Activated CD4-positive, CD25-positive, alpha-beta regulatory T cell (primary cell): ENCODE measurements around the gene FCHSD2.
"Not testable (repeated sequence)": the region's sequence is repeated elsewhere in the genome, so short reads cannot be mapped to it uniquely, and the experiment has no call there.

ENCODE experiments used
- DNase-seq, 4 experiments: peaks; one replicate each; lab custom pipeline; 2025; lab: John Stamatoyannopoulos, UW

Gene FCHSD2

DNA sequence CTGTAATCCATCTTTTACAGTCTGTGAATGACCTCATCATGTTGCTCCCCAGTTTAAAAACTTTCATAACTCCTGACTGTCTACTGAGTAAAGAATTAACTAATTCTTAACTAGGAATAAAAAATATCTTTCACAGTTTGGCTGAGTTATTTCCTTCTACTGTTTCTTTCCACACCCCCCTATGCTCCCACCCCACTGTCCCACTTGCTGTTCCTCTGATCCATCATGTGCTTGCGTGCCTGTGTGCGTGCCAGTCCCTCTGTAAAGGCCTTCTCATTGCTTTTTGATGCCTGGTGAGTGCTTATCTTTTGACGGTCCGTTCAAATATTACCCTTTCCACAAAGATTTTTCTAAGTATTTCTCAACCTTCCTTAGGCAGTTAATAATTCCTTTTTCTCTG, 272.3 kb downstream of the FCHSD2 start:
- DNase-seq: no peak

DNA sequence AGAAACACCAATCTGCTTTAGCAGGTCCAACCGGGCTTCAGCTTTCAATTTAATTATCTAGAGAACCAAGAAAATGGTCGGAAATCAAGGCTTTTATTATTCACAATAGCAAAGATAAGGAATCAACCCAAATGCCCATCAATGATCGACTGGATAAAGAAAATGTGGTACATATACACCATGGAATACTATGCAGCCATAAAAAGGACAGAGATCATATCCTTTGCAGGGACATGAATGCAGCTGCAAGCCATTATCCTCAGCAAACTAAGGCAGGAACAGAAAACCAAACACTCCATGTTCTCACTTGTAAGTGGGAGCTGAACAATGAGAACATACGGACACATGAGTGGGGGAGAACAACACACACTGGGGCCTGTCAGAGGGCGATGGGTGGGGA, 274.1 kb downstream of the FCHSD2 start:
- DNase-seq: no peak

DNA sequence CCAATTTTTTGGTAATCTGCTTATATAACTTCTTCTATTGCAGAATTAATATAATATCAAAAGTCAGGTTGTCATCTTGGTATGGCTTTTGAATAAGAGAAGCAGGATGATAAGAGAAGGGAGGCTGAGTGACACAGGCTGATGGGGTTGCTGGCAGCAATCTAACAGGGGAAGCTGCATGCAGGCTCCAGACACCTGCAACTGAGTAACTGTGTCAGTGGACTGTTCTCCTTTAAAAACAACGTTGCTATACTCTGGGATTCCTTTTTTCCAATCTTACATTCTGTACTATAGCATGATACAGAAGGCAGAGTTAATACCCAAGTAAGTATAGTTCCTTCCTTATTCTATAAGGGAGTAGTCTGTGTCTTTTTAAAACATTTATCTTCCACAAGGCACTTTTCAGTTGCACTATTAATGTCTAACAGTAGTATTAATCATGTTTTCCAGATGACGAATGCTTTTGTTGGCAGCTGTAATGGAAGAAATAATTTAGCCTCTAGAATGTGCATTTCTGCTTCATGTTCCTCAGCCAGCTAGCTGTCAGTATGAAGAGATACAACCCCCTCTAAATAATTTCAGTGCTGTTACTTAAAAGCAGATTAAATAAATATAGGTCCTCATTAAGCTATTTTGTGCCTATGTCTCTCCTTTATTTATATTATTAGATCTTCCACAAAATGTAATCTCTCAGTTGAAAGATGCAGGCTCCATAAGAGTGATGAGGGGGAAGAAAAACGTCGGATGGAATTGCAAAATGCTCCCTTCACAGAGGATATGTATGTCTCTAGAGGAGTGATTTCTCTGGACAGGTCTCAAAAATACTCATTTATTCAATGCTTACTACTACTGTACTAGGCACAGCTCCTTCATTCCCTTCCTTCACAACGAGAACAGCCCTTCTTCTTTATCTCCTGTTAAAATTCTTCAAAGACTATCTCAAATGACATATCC, 277.1 kb downstream of the FCHSD2 start:
- no peak for DNase-seq

DNA sequence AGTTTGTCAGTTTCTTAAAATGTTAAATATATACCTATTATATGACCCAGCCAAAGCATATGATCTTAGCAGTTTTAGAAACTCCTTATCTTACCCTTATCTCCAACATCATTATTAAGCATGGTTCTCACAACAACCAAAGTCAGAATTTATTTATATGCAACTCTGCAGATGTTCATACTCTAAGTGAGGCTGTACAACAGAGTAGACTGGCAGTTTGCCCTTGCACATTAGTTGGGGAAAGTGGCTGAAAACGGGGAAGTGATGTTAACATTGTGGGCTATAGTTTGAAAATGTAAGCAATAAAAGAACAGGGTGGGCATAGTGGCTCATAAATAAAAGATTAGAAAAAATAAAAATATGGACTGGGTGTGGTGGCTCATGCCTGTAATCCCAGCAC, 278.2 kb downstream of the FCHSD2 start:
- no peak for DNase-seq

DNA sequence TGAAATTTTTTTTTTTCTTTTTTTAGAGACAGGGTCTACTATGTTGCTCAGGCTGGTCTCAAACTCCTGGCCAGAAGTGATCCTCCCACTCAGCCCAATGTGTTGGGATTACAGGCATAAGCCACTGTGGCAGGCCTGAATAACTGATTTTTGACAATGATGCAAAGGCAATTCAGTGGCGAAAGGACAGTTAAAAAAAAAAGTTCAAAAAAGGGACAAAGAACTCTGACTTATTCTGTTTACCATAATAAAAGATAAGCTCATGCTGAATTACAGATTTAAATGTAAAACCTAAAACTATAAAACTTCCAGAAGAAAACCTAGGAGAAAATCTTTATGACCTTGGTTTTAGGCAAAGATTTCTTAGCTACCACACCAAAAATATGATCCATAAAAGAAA, 279.0 kb downstream of the FCHSD2 start:
- DNase-seq: no peak

DNA sequence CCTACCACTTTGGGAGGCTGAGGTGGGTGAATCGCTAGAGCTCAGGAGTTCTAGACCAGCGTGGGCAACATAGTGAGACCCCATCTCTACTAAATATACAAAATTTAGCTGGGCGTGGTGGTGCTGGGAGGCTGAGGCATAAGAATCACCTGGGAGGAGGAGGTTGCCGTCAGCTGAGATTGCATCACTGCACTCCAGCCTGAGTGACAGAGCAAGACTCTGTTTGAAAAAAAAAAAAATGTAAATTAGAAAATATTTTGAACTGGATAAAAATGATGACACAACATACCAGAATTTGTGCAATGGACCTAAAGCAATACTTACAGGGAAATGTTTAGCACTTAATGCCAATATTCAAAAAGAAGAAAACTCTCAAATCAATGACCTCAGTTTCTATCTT, 281.5 kb downstream of the FCHSD2 start:
- DNase-seq: no peak

DNA sequence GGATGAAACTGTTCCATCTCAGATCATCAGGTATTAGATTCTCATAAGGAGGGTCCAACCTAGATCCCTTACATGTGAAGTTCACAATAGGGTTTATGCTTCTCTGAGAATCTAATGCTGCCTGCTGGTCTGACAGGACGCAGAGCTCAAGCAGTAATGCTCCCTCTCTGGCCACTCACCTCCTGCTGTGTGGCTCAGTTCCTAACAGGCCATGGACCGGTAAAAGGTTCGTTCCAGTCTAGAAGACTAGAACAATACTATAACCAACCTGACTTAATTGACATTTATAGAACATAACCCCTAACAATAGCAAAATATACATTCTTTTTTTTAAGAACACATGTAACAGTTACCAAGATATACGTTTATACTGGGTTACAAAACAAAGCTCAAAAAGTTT, 282.1 kb downstream of the FCHSD2 start:
- DNase-seq: no peak

DNA sequence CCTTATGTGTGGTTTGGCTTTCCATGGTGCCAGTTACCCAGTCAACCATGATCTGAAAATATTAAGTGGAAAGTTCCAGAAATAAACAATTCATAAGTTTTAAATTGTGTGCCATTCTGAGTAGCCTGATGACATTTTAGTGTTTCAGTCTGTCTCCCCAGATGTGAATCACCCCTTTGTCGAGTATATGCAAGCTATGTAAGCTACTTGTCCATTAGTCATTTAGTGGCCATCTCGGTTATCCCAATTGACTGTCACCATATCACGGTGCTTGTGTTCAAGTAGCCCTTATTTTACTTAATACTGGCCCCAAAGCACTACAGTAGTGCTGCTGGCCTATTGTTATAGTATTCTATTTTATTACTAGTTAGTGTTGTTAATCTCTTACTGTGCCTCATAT, 283.0 kb downstream of the FCHSD2 start:
- no peak for DNase-seq

DNA sequence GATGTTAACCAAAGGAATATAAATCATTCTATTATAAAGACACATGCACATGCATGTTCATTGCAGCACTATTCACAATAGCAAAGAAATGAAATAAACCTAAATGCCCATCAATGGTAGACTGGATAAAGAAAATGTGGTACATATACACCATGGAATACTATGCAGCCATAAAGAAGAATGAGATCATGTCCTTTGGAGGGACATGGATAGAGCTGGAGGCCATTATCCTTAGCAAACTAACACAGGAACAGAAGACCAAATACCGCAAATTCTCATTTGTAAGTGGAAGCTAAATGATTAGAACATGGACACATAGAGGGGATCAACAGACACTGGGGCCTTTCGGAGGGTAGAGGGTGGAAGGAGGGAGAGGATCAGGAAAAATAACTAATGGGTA, 283.9 kb downstream of the FCHSD2 start:
- not testable (repeated sequence) for DNase-seq

DNA sequence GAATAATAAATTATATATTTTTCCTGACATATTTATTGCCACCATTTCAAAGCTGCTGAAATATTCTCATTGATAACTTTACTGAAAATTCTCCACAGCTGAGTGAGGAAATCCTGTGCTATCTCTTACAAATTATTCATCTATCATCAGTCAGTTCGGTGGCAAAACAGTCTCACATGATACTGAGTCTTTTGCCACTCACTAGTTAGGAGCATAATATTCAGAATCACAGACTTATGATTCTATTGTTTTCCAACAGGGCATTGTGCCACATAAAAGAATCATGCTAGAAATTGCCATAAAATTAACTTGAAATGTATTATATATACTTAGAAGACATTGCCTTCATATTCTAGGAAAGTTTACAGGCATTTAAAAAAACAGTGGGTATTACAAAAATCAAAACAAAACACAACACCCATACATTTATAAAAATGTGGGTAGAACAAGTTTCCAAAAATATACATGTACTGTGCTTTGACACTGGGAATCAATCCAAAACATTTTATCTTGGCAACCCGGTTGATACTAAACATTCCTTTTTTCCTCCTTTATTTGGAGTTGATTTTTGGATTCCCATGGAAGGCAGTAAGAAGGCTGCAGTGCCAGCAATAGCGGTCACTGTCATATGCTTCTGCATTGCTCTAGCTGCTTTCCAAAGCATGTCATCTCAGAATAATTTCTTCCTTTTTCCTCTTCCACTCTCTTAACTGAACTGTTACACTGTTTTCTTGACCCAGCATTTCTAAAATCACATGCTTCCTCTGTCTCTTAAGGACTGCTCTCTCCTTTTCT, 285.4 kb downstream of the FCHSD2 start:
- DNase-seq: no peak

DNA sequence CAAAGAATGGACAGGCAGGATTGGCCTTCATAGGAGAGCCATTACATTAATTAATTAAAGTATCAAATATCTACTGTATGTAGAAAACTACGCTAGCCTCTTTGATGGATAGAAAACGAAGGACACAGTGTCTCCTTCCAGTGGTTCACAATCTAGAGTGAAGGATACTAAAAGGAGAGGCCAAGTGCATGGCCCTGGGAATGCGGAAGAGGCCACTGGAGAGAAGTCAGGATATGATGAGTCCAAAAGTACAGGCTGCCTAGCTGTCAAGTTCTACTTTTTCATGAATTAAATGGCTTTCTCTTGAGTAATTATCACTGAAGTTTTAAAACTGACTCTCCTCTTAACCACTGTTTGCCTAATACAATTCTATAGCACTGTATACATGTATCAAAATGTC, 286.1 kb downstream of the FCHSD2 start:
- DNase-seq: no peak

DNA sequence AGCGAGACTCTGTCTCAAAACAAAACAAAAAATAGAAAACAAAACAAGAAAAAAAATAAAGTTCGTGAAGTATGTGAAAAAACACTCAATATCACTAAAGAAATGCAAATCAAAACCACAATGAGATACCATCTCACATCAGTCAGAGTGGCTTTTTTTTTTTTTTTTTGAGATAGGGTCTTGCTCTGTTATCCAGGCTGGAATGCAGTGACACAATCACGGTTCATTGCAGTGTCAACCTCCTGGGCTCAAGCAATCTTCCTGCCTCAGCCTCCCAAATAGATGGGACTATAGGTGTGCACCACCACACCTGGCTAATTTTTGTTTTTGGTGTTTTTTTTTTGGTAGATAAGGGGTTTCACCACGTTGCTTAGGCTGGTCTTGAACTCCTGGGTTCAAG, 290.4 kb downstream of the FCHSD2 start:
- DNase-seq: no peak

DNA sequence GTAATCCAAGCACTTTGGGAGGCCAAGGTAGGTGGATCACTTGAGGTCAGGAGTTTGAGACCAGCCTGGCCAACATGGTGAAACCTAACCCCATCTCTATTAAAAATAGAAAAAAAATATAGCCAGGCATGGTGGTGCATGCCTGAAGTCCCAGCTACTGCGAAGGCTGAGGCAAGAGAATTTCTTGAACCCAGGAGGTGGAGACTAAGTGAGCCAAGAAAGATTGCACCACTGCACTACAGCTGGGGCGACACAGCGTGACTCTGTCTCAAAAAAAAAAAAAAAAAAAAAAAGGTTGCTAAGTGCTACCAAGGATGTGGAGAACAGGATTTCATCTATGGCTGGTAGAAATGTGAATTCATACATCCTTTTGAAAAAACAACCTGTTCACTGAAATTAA, 291.3 kb downstream of the FCHSD2 start:
- no peak for DNase-seq

DNA sequence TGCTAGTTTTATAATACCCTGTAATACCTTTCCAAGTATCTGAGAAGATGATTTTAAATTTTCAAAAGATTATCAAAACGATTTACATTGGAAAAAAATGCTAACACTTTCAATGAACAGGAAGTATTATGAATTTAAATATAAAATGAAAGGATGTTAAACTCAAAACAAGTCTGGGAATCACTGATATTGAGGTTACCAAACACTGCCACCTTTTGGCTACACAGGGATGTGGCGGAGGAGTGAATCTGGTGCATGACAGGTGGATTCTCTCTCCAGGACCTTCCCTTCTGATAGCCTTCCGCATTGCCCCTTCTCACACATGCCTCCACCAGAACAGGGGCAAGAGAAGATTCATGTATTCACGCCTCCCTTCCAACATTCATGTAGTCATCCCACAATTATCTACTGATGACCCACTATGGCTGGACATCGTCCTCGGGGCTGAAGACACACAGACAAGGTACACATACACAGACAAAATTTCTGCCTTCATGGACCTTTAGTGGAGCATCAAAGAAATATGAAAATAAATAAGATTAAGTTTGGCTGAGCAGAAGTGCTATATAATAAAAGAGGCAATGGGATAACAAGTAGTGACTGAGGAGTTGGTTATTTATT, 293.2 kb downstream of the FCHSD2 start:
- peak in 1 of 4 experiments; percentile 15 for DNase-seq

DNA sequence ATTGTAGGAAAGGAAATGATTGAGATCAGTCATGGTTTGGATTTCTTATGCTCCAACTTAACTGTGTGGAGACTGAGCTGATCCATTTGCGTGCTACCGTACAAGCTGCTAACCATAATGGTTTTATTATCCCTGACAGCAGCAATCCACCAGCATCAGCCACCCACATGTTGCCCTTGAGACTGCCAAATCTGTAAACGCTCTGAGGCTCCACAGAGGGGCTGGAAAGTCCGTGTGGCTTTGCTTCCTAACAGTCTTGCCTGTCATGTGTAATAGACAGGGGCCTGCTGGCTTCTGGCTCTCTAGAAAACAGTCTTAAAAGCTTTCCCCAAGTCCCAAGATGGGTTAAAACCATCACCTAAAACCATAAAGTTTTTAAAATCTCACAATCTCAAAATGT, 297.8 kb downstream of the FCHSD2 start:
- no peak for DNase-seq

DNA sequence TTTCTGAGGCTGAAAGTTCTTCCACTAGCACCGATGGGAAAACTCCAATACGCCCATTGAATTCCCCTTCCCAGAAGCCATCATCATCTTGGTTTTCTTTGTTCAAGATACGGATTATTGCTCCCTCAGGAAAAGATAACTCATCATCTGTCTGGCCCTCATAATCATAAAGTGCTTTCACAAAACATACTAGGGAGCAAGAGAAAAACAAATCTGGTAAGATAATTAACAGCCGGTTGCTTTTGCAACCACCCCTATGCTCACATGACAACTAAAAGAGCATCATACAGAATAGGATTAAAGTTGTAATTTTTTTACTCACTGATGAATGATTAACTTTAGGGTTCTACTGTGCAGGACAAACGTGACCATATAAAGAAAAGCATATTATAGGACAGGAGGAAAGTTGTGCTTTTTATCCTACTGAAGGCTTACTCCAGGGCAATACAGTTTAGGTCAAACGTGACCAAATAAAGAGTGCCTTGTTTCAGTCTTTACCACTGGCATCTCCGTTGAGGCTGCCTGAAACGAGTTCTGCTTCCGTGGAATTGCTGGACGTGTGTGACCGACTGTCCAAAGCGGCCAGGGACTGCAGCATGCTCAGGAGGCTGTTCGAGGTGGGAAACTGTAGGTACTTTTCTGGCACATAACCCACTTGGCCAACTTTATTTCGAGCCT, 299.3 kb downstream of the FCHSD2 start:
- DNase-seq: no peak

DNA sequence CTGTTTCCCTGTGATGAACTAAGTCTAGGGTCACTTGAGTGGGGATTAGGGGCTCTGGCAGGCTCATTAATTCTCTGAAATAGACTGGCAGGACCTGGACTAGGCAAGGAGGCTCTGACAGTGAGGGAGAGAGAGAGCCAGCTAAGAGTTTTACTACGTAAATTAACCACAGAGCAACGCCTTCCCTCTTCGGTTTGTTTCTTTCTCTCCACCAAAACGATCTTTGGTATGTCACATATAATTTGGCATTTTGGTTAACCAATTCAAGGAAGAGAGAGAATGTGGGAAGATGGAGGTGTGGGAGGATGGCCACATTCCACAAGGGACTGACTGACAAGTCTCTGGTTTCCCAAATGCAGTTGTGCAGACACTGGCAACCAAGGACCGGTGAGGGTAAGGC, 300.0 kb downstream of the FCHSD2 start:
- no peak for DNase-seq

DNA sequence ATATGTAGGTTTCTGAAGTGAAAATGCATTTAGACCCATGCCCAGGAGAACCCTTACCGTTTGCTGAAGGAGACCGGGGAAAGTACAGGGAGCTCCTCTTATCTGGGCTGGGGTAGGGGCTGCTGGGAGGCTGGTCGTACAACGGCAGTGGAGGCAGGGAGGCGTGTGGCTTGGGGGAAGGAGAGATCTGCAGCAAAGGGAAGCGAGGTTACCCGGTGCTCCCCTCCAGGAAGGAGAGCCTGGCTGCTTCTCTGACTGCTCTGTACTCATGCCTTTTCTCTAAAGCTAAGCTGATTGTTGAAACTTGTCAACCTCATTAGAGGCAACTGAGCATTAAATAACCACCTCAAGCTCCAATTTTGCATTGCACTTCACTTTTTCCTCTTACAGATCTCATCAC, 300.7 kb downstream of the FCHSD2 start:
- no peak for DNase-seq

DNA sequence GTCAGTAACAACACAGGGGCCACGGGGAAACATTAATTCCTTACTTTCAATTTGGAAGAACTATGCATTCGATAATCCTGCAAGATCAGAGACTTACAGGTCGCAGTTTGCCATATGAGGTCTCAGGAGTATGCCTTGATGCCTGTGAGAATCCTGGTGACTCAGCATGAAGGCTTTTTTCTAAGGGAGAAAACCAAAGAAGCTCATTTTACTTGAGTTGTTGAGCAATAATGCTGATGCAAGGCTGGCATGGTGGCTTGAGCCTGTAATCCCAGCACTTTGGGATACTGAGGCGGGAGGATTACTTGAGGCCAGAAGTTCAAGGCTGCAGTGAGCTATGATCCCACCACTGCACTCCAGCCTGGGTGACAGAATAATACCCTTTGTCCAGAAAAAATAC, 301.3 kb downstream of the FCHSD2 start:
- DNase-seq: no peak

DNA sequence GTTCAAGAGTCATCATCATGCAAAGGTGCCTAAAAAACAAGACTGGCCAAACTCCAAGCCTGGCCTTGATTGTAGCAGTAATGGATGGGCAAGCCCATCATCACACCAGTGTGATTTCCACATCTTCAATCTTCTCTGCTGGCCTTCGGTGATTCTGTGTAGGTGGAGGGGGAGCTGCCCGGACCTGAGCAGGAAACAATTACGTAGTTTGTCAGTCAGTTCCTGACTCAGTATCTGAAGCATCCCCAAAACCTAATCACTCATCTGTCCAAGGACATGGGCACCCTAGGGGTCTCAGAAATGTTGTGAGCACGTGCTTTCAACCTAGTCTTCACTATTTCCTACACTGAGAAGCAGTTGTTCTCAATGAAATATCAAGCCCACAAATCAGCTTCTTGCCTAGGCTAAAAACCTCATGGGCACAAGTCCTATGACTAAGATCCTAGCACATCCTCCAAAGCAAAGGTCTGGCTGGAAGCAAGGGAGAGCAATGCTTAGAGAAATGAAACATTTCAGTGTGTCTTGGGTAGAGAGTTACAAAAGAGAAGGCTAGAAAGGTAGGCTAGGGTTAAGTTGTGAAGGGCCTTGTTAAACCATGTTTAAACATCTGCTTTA, 303.3 kb downstream of the FCHSD2 start:
- DNase-seq: no peak

DNA sequence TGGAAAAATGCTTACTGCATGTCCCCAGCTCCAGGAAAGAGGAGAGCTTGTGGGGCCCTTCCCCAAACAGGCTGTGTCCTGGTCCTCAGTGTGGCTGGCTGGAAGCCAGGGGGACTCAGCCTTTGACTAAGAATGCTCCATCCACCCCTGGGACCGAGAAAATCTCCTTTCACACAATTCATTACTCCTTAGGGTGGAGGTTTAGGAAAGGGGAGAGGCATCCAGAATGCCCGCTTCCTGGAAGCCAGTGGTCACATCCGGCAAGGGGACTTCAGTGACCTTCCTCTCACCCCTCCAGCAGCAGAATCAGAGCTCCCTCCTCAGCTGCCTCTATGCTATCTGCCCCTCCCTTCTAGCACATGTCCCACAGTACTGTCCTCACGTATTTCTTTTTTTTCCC, 306.0 kb downstream of the FCHSD2 start:
- no peak for DNase-seq

DNA sequence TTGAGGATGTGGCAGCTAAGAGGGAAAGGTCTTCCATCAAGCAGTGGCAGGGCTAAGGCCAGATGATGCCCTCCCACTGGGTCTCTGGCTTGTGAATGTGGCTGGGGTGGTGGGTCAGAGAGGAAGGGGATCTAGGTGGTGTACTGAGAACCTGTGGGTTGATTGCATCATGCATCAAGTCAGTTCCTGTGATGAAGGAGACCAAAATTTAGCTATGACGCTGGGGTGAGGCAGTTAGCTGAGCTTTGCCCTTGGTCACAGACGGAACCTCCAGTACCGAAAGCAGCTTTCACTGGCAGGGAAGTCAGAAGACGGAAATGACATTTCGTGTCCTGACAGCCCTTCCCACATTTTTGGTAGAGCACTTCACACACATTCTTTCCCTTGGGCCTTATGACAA, 307.2 kb downstream of the FCHSD2 start:
- no peak for DNase-seq
